ENCODE data around the gene PCNX2. TPM values are rescaled to one million over a fixed set of nuclear protein-coding genes. Genes with fewer than 3 reads are reported as not detected.

PCNX2 gene
- total and polyA plus RNA-seq, 2 of the 13 experiments (the other 11 are each of a cell fraction or from before 2014, with no cell fraction given) = 0.11 to 0.42 TPM

- H3K9ac ChIP-seq (ENCODE audit: insufficient read depth, low read depth, low read length) = no peak overlapping the region
- no peaks in the 10 kb centered on the region for H3K79me2 ChIP-seq (ENCODE audit: insufficient read depth, low read length)
- TF ChIP-seq ZNF646 (CRISPR knock-in tag; IDR thresholded peaks at IDR 0.05) = no peak
- TF ChIP-seq CEBPB (IDR thresholded peaks at IDR 0.05; ENCODE audit: borderline replicate concordance, low read depth, low read length) = peak; percentile 27; the same call in 1 of the 2 replicates
- ChIA-PET POLR2A (no interaction called here), CTCF (ENCODE audit: low intra/inter-chr PET ratio, low total read pairs) (no interaction called here)
- intact Hi-C loops (cut with micrococcal nuclease; ENCODE audit: unreplicated experiment) (no loop called here), in situ Hi-C loops (cut with HindIII; ENCODE audit: extremely low pct_ligation_motif_present, low pct_unique_long_range_greater_than_20kb) (no loop called here)
- 0% methylated on average over 2 of the region's 2 CpGs for WGBS (ENCODE audit: low lambda C conversion rate)
- H4K20me1 ChIP-seq (ENCODE audit: insufficient read depth, low read length) = no peaks in the 10 kb centered on the region
- BruUV-seq (replicated peaks) = no TSS peak
- FAIRE-seq = no peak
- H3K27ac ChIP-seq (ENCODE audit: extremely low read length, insufficient read depth, low read length) = no peak overlapping the region
- no peak overlapping the region for H3K4me3 ChIP-seq (replicated peaks in 1 of 3; ENCODE audit: insufficient read depth in 1 of 3, low read depth in 2 of 3, low read length in 3 of 3)
- ATAC-seq = no peak
- no peak overlapping the region for H2AFZ ChIP-seq (ENCODE audit: low read length)
- H3K27me3 ChIP-seq (ENCODE audit: control insufficient read depth in 1 of 2, insufficient read depth in 2 of 2, low read length in 2 of 2) = no peaks in the 10 kb centered on the region
- no peak for DNase-seq (ENCODE audit: low spot score)
- H3K4me1 ChIP-seq (ENCODE audit: insufficient read depth, low read length) = no peaks in the 10 kb centered on the region
- no peak overlapping the region for H3K4me2 ChIP-seq (ENCODE audit: low read depth, low read length)
- no peaks in the 10 kb centered on the region for H3K36me3 ChIP-seq (replicated peaks in 1 of 2; ENCODE audit: control insufficient read depth in 1 of 2, insufficient read depth in 2 of 2, low read length in 2 of 2)
- no peaks in the 10 kb centered on the region for H3K9me3 ChIP-seq (ENCODE audit: low read length)
Measured at GRCh38 chr1:233320023-233320422, 24.5 kb upstream of the PCNX2 start.
